ENCODE measurements around the gene CRTC3. TPM values are rescaled to one million over a fixed set of nuclear protein-coding genes. Genes with fewer than 3 reads are reported as not detected.

The CRTC3 gene
- total and polyA plus RNA-seq, 2 donors (not counting 3 experiments of a cell fraction or from before 2014, with no cell fraction given): 16.2 to 26.4 TPM

DNA sequence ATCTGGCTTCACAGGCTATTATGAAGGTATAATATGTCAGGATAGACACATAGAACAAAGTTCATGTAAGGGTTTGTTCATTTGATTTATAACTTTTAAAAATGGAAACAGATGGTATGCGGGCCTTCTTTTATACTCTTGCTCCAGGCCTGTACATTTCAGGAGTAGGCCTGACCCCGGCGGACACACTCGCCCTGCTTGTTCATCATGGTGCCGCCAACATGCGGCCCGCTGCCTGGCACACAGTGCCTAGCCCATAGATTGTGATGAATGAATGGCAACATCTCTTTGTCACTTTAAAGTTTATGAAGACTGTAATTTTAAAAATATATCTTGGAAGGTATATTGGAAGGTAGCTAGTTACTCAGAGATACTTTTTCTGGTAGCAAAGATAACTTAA is 95.3 kb downstream of the CRTC3 start:
- H3K79me2 ChIP-seq (ENCODE audit: control insufficient read depth, insufficient read depth, low read length): no peaks in the 10 kb centered on the region
- no peak overlapping the region for H3K27ac ChIP-seq (ENCODE audit: insufficient read depth, low read depth, low read length)
- no peak overlapping the region for H3K4me3 ChIP-seq (replicated peaks in 1 of 3; ENCODE audit: insufficient read depth in 1 of 3, low read depth in 1 of 3, low read length in 3 of 3)
- dilution Hi-C loops (cut with MboI; ENCODE audit: extremely low pct_ligation_motif_present, low sequenced_read_pairs): no loop called here
- CTCF ChIA-PET: no interaction called here
- H3K9me1 ChIP-seq (replicated peaks; ENCODE audit: control insufficient read depth, extremely low read depth, insufficient read depth, low read length): no peaks in the 10 kb centered on the region
- DNase-seq (ENCODE audit: low read depth, low spot score) (no peak), FAIRE-seq (no peak)
- no peak overlapping the region for H3K9ac ChIP-seq (replicated peaks; ENCODE audit: extremely low read depth, insufficient read depth, low read length)
- no peak overlapping the region for H3K4me2 ChIP-seq (ENCODE audit: insufficient read depth, low read length)
- no TSS peak for BruUV-seq (replicated peaks)
- intact Hi-C loops (cut with micrococcal nuclease): no loop called here
- peaks cover 9 to 22% of the 10 kb centered on the region in 2 experiments for H3K36me3 ChIP-seq (ENCODE audit: control insufficient read depth in 2 of 2, extremely low read depth in 1 of 2, insufficient read depth in 2 of 2, low read length in 2 of 2)
- H4K20me1 ChIP-seq (replicated peaks; ENCODE audit: control insufficient read depth, extremely low read depth, insufficient read depth, low read length): no peaks in the 10 kb centered on the region
- H3K27me3 ChIP-seq (ENCODE audit: control insufficient read depth in 2 of 2, insufficient read depth in 2 of 2, low read length in 2 of 2): no peaks in the 10 kb centered on the region
- no peak overlapping the region for H2AFZ ChIP-seq (ENCODE audit: low read depth, low read length)
- POLR2A ChIA-PET: no interaction called here
- H3K4me1 ChIP-seq (ENCODE audit: control insufficient read depth, extremely low read depth, insufficient read depth, low read length): peaks cover 4% of the 10 kb centered on the region
- H3K9me3 ChIP-seq (replicated peaks; ENCODE audit: control insufficient read depth, insufficient read depth, low read length): no peaks in the 10 kb centered on the region
- TF ChIP-seq, protein P1, sequence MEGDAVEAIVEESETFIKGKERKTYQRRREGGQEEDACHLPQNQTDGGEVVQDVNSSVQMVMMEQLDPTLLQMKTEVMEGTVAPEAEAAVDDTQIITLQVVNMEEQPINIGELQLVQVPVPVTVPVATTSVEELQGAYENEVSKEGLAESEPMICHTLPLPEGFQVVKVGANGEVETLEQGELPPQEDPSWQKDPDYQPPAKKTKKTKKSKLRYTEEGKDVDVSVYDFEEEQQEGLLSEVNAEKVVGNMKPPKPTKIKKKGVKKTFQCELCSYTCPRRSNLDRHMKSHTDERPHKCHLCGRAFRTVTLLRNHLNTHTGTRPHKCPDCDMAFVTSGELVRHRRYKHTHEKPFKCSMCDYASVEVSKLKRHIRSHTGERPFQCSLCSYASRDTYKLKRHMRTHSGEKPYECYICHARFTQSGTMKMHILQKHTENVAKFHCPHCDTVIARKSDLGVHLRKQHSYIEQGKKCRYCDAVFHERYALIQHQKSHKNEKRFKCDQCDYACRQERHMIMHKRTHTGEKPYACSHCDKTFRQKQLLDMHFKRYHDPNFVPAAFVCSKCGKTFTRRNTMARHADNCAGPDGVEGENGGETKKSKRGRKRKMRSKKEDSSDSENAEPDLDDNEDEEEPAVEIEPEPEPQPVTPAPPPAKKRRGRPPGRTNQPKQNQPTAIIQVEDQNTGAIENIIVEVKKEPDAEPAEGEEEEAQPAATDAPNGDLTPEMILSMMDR (IDR thresholded peaks at IDR 0.05; ENCODE audit: extremely low read depth in 1 of 2, insufficient read depth in 1 of 2, low read depth in 1 of 2, low read length in 2 of 2): no peak
- no peak for TF ChIP-seq MYC (IDR thresholded peaks at IDR 0.05; ENCODE audit: low read depth, low read length)
- no peak for TF ChIP-seq EZH2 (IDR thresholded peaks at IDR 0.05; ENCODE audit: borderline replicate concordance, low read depth, low read length, severe bottlenecking)
- no peak for TF ChIP-seq GATA2 (IDR thresholded peaks at IDR 0.05; ENCODE audit: insufficient read depth, insufficient read length, low read depth, low read length)
- no peak for TF ChIP-seq FOS (IDR thresholded peaks at IDR 0.05; ENCODE audit: borderline replicate concordance, insufficient read depth, low read length)
- TF ChIP-seq POLR2AphosphoS5 (IDR thresholded peaks at IDR 0.05; ENCODE audit: insufficient read depth, low read depth, low read length): no peak
- TF ChIP-seq POLR2A (IDR thresholded peaks at IDR 0.05; ENCODE audit: low read depth, low read length): no peak
- TF ChIP-seq, protein P2, sequence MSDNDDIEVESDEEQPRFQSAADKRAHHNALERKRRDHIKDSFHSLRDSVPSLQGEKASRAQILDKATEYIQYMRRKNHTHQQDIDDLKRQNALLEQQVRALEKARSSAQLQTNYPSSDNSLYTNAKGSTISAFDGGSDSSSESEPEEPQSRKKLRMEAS (IDR thresholded peaks at IDR 0.05; ENCODE audit: insufficient read depth, insufficient read length): no peak
- no peak for TF ChIP-seq JUN (IDR thresholded peaks at IDR 0.05; ENCODE audit: borderline replicate concordance, insufficient read depth, insufficient read length, low read depth)
